Activated T-helper 1 cell treated with Interleukin-2 at 50 U/mL for 16 hours (primary cell): ENCODE results near the gene NUDC.
"Not testable (repeated sequence)": the region's sequence is repeated elsewhere in the genome, so short reads cannot be mapped to it uniquely, and the experiment has no call there.

ENCODE experiments used
- DNase-seq: peaks from one replicate; pipeline ENCODE4 v3.0.0-alpha.2; 2020; ENCODE audit warnings: low read depth

NUDC gene

DNA sequence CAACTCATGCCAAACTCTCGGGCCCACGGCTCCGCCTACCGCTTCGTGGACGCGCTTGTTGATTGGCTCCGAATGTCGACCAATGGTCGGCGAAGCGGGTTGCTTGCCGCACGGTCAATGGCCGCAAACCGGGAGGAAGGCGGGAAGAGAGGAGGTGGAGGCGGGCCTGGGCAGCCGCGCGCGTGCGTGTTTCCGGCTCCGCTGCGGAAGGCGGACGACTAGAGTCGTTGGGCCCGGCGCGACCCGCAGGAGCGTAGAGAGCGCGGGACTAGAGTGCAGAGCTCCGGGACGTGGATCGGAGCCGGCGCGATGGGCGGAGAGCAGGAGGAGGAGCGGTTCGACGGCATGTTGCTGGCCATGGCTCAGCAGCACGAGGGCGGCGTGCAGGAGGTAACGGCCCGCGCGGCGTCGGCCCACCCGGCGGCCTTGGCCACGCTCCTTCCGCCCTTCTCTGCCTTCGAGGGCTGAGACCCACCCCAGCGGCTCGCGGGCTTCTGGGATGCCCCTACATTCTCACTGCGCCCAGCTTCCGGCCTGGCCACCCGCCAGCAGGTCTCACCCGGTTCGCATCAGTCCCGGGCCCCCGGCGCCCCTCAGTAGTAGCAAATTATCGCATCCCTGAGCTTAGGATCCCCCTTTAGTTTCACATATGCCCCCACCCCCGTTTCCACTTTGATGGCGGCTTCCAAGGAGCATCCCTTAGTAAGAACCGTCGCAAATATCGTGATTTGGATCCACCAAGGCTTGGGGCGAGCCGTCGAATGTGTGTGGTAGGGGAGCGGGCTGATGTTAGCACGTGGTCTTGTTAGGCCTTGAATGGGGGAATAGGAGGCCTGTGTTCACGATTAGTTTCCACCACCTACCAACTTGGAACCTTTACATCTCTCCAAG lies at the start of gene NUDC:
TSS of gene NUDC (plus strand) at position 204 of the 891 bp plus-strand sequence. CDS start at position 310, 106 bp downstream.
- peak; percentile 92 for DNase-seq

- DNase-seq: not testable (repeated sequence)
These were observed 48.4 kb upstream of the NUDC start for GRCh38 chr1:26873097-26873496.

DNA sequence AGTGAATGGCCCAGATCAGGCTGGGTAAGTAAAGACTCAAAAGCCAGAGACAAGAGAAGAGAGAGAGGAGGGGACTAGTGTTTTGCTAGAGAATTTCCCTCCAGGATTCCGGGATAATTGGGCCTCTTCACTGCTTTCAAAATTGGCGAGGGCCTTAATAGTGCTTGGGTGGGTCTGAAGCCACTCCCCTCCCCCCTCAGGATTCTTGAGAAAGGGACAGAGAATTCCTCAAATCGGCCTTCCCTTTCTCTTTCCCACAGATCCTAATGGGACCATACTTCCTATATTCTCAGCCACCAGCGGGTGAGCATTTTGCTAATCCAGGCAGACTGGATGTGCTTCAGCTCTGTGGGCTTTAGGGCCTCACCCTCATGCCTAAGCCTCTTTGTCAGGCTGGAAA lies 46.6 kb upstream of the NUDC start:
- no peak for DNase-seq

DNA sequence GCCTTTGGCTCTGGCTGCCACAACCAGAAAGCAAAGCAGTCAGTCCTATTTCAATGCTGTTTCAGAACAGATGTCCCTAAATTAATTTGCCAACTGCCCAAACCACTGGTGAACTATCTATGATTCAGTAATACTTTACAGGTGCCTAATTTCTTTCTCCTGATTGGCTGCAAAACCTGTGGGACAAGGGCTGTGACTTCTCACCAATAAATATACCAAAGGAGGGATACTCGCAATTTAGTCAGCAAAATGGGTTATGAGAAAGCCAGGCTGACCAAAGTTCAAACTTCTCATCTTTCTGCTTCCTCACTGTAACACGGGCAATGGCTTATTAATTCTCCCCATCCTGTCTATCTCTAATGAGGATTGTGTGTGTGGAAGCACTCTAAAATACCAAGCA lies 44.2 kb upstream of the NUDC start:
- DNase-seq: no peak

DNA sequence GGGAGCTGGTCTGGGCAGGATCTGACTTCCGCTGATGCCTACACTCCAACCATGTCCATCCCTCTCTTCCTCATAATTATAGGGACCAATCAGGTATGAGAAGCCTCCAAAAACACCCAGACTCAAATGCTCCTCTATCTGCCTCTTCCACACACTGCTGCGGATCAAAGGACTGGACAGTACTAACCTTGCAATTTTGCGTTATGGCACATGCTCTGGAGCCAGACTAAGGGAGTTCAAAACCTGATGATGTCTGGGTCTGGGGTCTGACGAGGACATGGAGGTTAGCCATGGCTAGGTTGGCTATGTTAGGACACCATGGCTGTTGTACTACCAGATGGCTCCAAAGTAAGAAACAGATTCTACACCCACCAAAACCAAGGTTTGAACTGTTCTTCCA lies 41.8 kb upstream of the NUDC start:
- no peak for DNase-seq

DNA sequence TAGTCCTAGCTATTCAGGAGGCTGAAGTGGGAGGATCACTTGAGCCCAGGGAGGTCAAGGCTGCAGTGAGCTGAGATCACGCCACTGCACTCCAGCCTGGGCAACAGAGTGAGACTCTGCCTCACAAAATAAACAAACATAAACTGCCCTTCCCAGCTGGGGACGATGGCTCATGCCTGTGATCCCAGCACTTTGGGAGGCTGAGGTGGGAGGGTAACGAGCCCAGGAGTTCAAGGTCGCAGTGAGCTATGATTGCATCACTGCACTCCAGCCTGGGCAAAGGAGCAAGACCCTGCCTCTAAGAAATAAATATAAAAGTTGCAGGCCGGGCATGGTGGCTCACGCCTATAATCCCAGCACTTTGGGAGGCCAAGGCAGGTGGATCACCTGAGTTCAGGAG lies 39.9 kb upstream of the NUDC start:
- DNase-seq: not testable (repeated sequence)

DNA sequence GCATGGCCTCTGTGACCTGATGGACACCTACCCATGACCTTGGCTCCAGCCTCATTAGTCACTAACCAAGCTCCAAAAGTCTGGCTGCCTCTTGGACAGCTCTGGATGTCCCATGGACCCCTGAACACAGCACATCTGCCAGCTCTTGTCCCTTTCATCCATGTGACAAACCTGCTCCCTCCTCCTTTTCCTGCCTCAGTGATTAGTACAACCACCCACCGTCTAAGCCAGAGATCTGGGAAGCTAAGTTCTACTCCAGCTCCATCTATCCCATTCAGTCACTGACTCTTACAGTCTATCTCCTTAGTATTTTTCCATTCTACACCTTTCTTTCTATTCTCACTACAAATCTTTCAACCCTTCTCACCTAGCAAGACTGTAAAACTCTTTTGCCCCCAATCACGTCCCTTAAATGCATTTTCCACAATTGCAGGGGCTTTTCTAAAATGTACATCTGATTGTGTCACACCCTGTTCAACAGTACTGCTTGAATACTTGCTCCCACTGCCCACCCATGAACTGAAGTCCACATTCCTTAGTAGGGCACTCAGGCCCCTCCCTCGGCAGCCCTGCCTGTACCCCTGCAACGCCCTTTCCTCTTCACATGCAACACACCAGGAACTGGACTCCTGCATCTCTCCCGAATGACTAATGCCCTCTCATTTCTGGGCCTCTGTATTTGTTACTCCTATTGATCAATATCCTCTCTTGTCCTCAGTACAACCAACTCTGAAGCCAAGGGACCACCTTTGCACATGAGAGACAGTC lies 38.7 kb upstream of the NUDC start:
- no peak for DNase-seq

DNA sequence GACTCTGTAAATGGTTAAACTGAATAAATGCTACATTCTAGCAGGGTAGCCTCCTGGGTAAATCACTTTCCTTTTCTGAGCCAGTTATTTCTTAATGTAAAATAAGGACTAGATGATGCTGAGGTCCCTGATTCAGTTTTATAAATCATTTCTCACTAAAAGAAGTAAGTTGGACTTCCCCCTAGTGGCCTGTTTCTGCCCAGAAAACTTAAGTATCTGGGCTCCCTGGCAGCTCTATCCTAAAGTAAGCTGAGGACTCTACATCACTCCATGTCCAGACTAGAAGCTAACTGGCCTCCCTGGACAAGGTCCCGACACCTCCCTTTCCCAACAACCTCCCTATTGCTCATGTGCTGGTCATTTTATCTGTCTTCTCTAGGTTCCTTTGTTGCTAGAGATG lies 34.4 kb upstream of the NUDC start:
- DNase-seq: no peak

GRCh38 chr1:26888231-26888630 lies 33.3 kb upstream of the NUDC start:
- DNase-seq: no peak

DNA sequence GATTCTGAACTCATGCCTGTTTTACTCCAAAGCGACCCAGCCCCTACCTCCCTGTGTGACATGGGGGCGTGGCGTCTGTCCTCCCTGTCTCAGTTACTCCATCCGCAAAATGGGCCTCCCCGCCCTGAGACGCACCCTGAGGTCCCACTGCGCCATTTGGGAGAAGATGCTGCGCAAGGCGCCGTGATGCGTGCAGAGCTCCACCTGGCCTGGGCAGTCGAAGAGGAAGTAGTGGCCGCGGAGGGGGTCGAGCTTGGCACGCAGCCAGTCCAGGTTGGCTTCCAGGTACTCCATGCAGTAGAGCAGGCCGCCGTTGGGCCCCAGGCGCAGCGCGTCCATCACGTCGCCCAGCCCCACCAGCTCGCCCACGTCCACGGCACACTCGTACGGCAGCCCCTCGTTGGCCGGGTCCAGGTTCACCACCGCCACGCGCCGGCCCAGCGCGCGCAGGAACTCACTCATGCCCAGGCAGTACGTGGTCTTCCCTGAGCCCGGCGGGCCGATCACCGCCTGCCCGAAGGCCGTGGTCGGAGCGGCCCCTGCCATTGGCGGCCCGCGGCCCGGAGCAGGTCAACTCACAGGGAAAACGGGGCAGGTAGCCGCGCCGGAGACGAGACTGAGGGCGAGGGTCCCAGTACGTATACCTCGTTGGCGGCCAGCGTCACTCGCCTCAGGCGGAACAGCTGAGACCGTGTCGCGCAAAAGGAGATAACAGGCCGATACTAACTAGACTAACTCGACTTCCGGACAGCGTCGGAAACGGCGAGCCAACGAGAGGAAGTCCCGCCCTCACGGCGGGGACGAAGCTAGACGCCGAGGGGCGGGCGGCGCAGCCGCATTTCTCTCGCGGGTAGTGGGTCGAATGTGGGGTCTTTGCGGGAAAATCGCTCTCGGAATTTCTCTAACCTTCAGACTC lies 31.7 kb upstream of the NUDC start, which contains the start of gene GPN2:
TSS of gene GPN2 (minus strand) at position 733 of the 916 bp plus-strand sequence. CDS start at position 546, 187 bp downstream.
- peak; percentile 68 for DNase-seq

GRCh38 chr1:26890467-26890796 lies 31.1 kb upstream of the NUDC start:
- no peak for DNase-seq

DNA sequence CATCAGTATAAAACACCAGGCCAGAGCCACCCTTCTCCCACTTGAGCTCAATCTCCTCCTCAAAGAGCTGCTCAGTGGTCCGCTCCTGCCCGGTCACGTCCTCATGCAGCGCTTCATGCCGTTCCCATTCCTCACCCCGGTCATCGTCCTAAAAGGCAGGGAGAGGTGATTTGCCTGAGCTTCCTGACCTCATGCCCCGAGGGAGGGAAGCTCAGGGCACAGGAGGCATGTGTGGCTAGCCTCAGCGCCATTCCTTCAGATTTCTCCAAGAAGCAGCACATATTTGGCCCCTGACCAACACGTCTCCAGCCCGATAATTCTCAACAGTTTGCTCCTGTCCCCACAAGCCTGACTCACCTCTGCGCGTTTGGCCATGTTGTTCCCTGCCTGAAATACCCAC lies 27.3 kb upstream of the NUDC start:
- no peak for DNase-seq

DNA sequence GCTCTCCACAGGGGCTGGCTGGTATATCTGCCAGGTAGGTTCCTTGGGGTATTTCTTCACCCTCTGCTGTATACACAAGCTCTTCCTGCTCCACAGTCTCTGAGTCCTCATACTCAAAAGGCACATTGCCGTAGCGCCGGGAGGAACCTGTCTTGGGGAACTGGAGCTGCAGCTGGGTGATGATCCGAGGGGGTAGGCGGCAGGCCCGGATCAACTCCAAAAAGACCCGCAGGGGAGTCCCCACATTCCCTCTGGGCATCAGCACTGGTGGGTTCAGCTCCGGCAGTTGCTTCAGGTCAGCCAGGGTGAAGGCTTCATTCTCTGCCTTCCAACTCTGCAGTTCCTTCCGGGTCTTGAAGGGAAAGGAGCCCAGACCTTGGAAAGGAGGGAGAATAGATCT lies 24.2 kb upstream of the NUDC start:
- DNase-seq: no peak

DNA sequence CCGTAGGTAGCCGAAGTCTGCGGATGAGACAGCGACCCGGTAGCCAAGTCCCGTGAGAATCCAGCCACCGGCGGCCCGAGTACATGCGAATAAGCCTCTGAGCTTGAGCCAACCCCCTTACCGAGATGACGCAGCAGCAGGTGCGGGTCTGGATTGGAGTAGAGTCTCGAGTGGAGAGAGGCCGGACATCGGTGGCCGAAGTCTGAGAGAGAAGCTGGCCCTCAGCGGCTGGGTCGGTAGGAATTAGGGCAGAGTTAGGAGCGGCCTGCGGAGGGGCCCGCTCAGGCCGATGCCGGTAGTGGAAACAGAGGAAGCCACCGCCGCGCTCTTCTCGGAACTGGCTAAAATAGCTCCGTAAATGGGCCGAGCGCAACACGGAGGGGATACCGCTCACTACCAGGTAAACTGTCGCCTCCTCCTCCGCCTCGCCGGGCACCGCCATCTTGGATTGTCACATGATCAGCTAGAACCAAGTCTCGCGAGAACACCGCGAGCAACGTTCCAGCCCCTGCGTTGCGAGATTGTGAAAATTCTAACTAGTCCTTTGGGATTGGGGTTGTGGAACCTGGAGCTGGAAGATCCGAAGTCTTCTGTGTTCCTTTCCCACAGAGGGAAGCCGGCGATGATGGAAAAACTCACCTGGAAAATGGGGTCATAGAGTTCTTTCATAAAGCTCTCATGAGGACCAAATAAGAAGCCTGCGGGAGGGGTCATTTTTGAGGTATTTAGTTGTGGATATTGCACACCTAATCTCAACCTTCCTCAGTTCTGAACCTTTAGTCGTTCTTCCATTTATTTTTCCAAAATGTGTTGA lies 21.3 kb upstream of the NUDC start, which contains the start of gene GPATCH3:
TSS of gene GPATCH3 (minus strand) at position 467 of the 814 bp plus-strand sequence. CDS start at position 442, 25 bp downstream.
- DNase-seq: peak; percentile 71

DNA sequence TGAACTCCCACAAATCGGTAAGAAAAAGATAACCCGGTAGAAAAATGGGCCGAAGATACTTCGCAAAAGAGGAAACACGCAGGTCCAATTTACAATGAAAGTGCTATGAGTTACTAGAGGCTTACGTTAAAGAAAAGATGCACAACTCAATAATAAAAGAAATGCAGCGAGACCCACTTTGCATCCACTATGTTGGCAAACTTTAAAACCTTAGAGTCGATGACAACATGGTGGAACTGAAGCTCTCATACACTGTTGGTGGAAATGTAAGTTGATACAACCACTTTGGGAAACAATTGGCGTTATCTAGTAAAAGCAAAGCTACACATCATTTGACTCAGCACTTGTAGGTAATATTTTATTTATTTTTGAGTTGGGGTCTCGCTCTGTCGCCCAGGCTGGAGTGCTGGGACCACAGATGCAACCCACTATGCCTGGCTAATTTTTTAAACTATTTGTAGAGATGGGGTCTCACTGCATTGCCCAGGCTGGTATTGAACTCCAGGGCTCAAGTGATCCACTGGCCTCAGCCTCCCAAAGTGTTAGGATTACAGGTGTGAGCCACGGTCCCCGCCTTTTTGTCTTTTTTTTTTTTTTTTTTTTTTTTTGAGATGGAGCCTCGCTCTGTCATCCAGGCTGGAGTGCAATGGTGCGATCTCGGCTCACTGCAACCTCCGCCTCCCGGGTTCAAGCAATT lies 20.6 kb upstream of the NUDC start:
- no peak for DNase-seq

- no peak for DNase-seq
These were observed 14.2 kb upstream of the NUDC start for GRCh38 chr1:26907071-26907917.

DNA sequence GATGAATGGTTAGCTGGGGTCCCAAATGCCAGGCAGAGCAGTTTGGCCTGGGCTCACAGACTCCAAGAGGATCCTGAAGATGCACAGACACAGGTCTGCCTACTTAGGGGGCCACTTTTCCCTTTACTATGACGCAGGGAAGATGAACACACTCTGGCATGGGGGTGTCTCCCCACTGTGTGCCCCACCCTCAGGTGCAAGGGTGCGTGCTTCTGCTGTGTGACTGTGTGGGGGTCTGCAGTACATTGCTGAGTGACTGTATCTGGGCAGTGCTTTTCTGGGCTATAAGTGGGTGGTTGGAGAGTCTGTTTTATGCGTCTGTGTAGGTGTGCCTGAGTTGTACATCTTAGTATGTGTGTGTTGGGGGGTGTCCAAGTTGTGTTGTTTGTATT lies 11.6 kb upstream of the NUDC start:
- no peak for DNase-seq

DNA sequence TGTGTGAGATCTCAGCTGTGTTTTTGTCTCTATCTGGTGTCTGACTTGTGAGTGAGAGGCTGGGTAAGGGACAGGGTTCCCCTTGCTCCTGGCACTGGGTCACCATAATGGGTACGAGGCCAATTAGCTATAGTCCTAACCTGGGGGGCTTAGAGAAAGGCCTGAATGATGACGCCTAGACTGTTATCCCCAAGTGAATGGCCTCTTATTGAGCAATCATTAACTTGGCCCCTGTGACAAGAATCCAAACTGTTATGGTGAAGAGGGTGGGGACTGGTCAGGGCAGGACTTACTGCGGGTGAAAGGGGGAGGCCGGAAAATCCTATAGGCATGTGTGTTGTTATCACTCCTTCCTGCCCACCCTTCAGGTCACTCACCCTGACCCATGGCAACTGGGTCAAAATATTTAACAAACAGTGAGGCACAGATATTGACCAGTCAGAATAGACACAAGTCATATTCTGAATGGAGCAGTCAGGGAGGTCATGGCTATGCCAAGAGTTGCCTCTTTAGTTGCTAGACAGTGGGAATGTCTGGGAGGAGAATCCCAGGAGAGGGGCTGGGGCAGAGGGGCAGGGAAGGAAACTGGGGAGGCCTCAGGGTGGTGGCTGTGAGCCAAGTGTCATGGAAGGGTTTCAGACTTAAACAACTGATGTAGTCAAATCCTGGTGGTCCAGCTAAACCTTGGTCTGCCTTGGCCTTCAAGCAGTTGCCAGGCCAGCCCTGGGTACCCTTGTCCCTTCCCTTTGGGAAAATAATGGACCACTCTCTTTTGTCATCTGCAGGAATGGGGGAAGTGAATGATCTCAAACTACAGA lies 11.0 kb upstream of the NUDC start:
- no peak for DNase-seq
